ENCODE data around the gene RUNX3. TPM values are rescaled to one million over a fixed set of nuclear protein-coding genes. Genes with fewer than 3 reads are reported as not detected.
A peak's percentile ranks its signal among the peaks of the same experiment; 100 is the strongest.

The RUNX3 gene
- total and polyA plus RNA-seq, 2 donors (not counting 1 experiment from before 2014, with no cell fraction given) = 86.0 to 127 TPM

GRCh38 chr1:24926563-24927249 is 3.4 kb downstream of the RUNX3 start:
- H3K27ac Mint-ChIP-seq = peak overlapping the region; percentile 99

More at GRCh38 chr1:24926563-24927249, 3.4 kb downstream of the RUNX3 start:
- ATAC-seq (ENCODE audit: low read depth) (no peak), DNase-seq (peak; percentile 48)
- ChIA-PET POLR2A (interaction anchor here (0.6 to 1.6 kb wide), 10 partner anchors 25 to 318 kb away, joined by 3 to 9 read pairs (median 4); no protein-coding TSS in a partner anchor), CTCF (interaction anchor here (0.8 to 14.6 kb wide), 9 partner anchors 9 to 280 kb away, joined by 3 to 320 read pairs (median 4); no protein-coding TSS in a partner anchor)
- peaks cover 78% of the 10 kb centered on the region for H4K20me1 ChIP-seq (ENCODE audit: control insufficient read depth, insufficient read depth, low read length, poor library complexity, severe bottlenecking)
- peak overlapping the region; percentile 81 for H3K4me2 ChIP-seq (replicated peaks; ENCODE audit: low read depth, low read length, poor library complexity, severe bottlenecking)
- peaks cover 5 to 48% of the 10 kb centered on the region in 2 experiments for H3K36me3 ChIP-seq (replicated peaks in 1 of 2; ENCODE audit: control extremely low read depth in 1 of 2, control insufficient read depth in 1 of 2, extremely low read depth in 1 of 2, insufficient read depth in 2 of 2, low read length in 1 of 2)
- WGBS (ENCODE audit: insufficient coverage) = 61% methylated on average over 13 of the region's 15 CpGs
- Mint-ChIP-seq H3K4me3 (peak overlapping the region; percentile 98), H3K9me3 (ENCODE audit: insufficient read depth) (no peaks in the 10 kb centered on the region), H3K4me1 (peaks cover 74% of the 10 kb centered on the region), H3K27me3 (no peaks in the 10 kb centered on the region)
- intact Hi-C loops (cut with micrococcal nuclease) = loop anchor here (5.0 kb wide), 1 partner anchor 321 kb away; the partner anchor contains the start of gene RSRP1
- peak overlapping the region; percentile 95 to 97 for H3K27ac ChIP-seq (ENCODE audit: low read length in 2 of 2)
- H3K9me3 ChIP-seq (ENCODE audit: control extremely low read depth in 1 of 3, control insufficient read depth in 2 of 3, insufficient read depth in 1 of 3, low read length in 2 of 3) = peaks cover 0 to 3% (median 0%) of the 10 kb centered on the region in 3 donors
- H3K9ac ChIP-seq (ENCODE audit: low read length) = peak overlapping the region; percentile 83
- peaks cover 87% of the 10 kb centered on the region for H3K79me2 ChIP-seq (ENCODE audit: control insufficient read depth, insufficient read depth, low read length)
- TF ChIP-seq EZH2 (IDR thresholded peaks at IDR 0.05; ENCODE audit: borderline replicate concordance, insufficient read depth, low read depth, low read length, poor library complexity, severe bottlenecking) (no peak), CTCF (IDR thresholded peaks at IDR 0.05) (no peak)
- no peaks in the 10 kb centered on the region for H3K27me3 ChIP-seq (replicated peaks in 1 of 4; ENCODE audit: control extremely low read depth in 1 of 4, control insufficient read depth in 3 of 4, insufficient read depth in 4 of 4, low read length in 3 of 4)
- peaks cover 68 to 77% of the 10 kb centered on the region in 2 donors for H3K4me1 ChIP-seq (ENCODE audit: control insufficient read depth in 2 of 2, insufficient read depth in 2 of 2, low read length in 2 of 2)
- no peak overlapping the region for H2AFZ ChIP-seq (ENCODE audit: insufficient read depth, low read depth, low read length, poor library complexity, severe bottlenecking)
- H3K4me3 ChIP-seq (ENCODE audit: control extremely low read depth in 1 of 5, extremely low read depth in 1 of 5, insufficient read depth in 1 of 5, low read depth in 2 of 5, low read length in 4 of 5) = peak overlapping the region in 4 of 5 experiments; percentile 74 to 93 (median 82)
